Activated CD8-positive, alpha-beta memory T cell treated with anti-CD3 and anti-CD28 coated beads for 48 hours (primary cell): ENCODE data around the gene YY1.

Experiments
- DNase-seq, 3 experiments: peaks; one replicate each; pipeline ENCODE4 v3.0.0-alpha.2; 2020; ENCODE audit warnings: low read depth in 2 of 3, low spot score in 2 of 3

The YY1 gene

GRCh38 chr14:100332071-100332639 lies 93.2 kb downstream of the YY1 start:
- no peak for DNase-seq
